K562 (cell line): ENCODE results near the gene ADAP2.

Experiments
- C11orf30 ChIP-seq: fragments of 450-650 bp; IDR thresholded peaks from 2 replicates; pipeline ENCODE4 v1.6.1; 2016; ENCODE audit warnings: low read depth, mild to moderate bottlenecking
- CBFB ChIP-seq: sonication (generic); formaldehyde crosslinking; IDR thresholded peaks from 2 replicates; pipeline ENCODE4 v1.4.0; 2020; ENCODE audit warnings: mild to moderate bottlenecking, missing genetic modification reagents
- CEBPB ChIP-seq: fragments of 450-650 bp; IDR thresholded peaks from 2 replicates; pipeline ENCODE4 v1.6.1; 2016; ENCODE audit warnings: missing genetic modification characterization, missing compliant biosample characterization
- FOS ChIP-seq: IDR thresholded peaks from 3 replicates; pipeline ENCODE4 v1.6.1; 2011; ENCODE audit not compliant: insufficient read length; ENCODE audit errors: extremely low read depth
- POLR2A ChIP-seq: fragments of 450-650 bp; conservative IDR thresholded peaks from 2 replicates; pipeline ENCODE4 v1.6.1; 2016
- SIN3A ChIP-seq, 2 experiments: fragments of 150-350 bp in 1 of 2; IDR thresholded peaks; 2 replicates each; pipeline ENCODE4 v1.6.1; 2011 to 2016; ENCODE audit warnings: borderline replicate concordance in 2 of 2, low read depth in 2 of 2, low read length in 2 of 2, mild to moderate bottlenecking in 2 of 2, moderate library complexity in 2 of 2; ENCODE audit not compliant: control insufficient read depth in 1 of 2
- ZFP36 ChIP-seq: fragments of 150-350 bp; IDR thresholded peaks from 2 replicates; pipeline ENCODE4 v1.6.1; 2018; ENCODE audit warnings: low read length, low read depth; ENCODE audit not compliant: partially characterized antibody
- ZNF121 ChIP-seq: sonication (generic); formaldehyde crosslinking; conservative IDR thresholded peaks from 2 replicates; pipeline ENCODE4 v1.8.0; 2022; ENCODE audit warnings: missing genetic modification reagents
- TF ChIP-seq, protein P1 (sequence below), 2 experiments: fragments of 450-650 bp in 1 of 2; sonication (generic) in 1 of 2; formaldehyde crosslinking in 1 of 2; IDR thresholded peaks in 1 of 2; conservative IDR thresholded peaks in 1 of 2; 2 replicates each; pipeline versions ENCODE4 v1.6.1 to v1.8.1; 2016 to 2023; ENCODE audit warnings: mild to moderate bottlenecking in 2 of 2, moderate library complexity in 2 of 2, inconsistent platforms in 1 of 2, missing genetic modification reagents in 1 of 2
- TF ChIP-seq, protein P2 (sequence below): sonication (generic); formaldehyde crosslinking; IDR thresholded peaks from 2 replicates; pipeline ENCODE4 v1.8.1; 2023; ENCODE audit warnings: mild to moderate bottlenecking, missing genetic modification reagents
- TF ChIP-seq, protein P3 (sequence below): sonication (generic); formaldehyde crosslinking; IDR thresholded peaks from 2 replicates; pipeline ENCODE4 v1.8.1; 2023; ENCODE audit warnings: mild to moderate bottlenecking, missing genetic modification reagents
- TF ChIP-seq, protein P4 (sequence below): fragments of 200-800 bp; sonication (Bioruptor generic); IDR thresholded peaks from 2 replicates; pipeline ENCODE4 v1.6.1; 2017; ENCODE audit warnings: missing genetic modification characterization, missing compliant biosample characterization

DNA sequence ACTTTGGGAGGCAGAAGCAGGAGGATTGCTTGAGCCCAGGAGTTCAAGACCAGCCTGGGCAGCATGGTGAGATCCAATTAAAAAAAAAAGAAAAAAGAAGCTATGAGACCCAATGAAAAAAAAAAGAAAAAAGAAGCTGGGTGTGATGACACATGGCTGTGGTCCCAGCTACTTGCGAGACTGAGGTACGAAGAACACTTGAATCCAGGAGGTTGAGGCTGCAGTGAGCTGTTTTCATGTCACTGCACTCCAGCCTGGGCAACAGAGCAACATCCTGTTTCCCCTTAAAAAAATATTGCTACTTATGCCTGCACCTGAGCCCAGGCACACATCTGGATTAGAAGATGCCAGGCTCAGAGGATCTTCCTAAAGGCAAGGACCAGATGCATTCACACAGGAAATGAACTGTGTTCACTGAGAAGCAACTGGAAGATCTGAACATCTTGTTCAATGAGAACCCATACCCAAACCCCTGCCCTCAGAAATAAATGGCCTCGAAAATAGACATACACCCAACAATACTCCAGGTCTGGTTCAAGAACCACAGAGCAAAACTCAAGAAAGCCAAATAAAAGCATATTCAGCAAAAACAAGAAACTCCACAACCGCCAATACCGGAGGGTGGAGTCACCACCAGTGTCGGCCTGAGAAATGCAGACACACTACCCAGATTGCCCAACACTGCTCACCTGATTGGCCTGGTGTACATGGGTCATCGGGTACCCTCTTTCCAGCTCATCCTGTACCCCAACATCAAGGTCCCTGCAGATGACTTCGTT is 53.5 kb downstream of the ADAP2 start:
- TF ChIP-seq CBFB (CRISPR knock-in tag) (no peak), FOS (no peak), C11orf30 (peak; percentile 83), CEBPB (tag) (no peak), POLR2A (no peak), ZFP36 (no peak), SIN3A (IDR thresholded peaks at IDR 0.05; ENCODE audit: borderline replicate concordance in 2 of 2, control insufficient read depth in 1 of 2, low read depth in 2 of 2, low read length in 2 of 2) (no peak), ZNF121 (CRISPR knock-in tag) (no peak)
- TF ChIP-seq, protein P1, sequence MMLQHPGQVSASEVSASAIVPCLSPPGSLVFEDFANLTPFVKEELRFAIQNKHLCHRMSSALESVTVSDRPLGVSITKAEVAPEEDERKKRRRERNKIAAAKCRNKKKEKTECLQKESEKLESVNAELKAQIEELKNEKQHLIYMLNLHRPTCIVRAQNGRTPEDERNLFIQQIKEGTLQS (IDR thresholded peaks at IDR 0.05): no peak
- TF ChIP-seq, protein P1 (CRISPR knock-in tag; conservative IDR thresholded peaks at IDR 0.05): no peak
- TF ChIP-seq, protein P2, sequence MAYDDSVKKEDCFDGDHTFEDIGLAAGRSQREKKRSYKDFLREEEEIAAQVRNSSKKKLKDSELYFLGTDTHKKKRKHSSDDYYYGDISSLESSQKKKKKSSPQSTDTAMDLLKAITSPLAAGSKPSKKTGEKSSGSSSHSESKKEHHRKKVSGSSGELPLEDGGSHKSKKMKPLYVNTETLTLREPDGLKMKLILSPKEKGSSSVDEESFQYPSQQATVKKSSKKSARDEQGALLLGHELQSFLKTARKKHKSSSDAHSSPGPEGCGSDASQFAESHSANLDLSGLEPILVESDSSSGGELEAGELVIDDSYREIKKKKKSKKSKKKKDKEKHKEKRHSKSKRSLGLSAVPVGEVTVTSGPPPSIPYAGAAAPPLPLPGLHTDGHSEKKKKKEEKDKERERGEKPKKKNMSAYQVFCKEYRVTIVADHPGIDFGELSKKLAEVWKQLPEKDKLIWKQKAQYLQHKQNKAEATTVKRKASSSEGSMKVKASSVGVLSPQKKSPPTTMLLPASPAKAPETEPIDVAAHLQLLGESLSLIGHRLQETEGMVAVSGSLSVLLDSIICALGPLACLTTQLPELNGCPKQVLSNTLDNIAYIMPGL (CRISPR knock-in tag): no peak
- TF ChIP-seq, protein P3, sequence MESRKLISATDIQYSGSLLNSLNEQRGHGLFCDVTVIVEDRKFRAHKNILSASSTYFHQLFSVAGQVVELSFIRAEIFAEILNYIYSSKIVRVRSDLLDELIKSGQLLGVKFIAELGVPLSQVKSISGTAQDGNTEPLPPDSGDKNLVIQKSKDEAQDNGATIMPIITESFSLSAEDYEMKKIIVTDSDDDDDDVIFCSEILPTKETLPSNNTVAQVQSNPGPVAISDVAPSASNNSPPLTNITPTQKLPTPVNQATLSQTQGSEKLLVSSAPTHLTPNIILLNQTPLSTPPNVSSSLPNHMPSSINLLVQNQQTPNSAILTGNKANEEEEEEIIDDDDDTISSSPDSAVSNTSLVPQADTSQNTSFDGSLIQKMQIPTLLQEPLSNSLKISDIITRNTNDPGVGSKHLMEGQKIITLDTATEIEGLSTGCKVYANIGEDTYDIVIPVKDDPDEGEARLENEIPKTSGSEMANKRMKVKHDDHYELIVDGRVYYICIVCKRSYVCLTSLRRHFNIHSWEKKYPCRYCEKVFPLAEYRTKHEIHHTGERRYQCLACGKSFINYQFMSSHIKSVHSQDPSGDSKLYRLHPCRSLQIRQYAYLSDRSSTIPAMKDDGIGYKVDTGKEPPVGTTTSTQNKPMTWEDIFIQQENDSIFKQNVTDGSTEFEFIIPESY (CRISPR knock-in tag): no peak
- TF ChIP-seq, protein P4, sequence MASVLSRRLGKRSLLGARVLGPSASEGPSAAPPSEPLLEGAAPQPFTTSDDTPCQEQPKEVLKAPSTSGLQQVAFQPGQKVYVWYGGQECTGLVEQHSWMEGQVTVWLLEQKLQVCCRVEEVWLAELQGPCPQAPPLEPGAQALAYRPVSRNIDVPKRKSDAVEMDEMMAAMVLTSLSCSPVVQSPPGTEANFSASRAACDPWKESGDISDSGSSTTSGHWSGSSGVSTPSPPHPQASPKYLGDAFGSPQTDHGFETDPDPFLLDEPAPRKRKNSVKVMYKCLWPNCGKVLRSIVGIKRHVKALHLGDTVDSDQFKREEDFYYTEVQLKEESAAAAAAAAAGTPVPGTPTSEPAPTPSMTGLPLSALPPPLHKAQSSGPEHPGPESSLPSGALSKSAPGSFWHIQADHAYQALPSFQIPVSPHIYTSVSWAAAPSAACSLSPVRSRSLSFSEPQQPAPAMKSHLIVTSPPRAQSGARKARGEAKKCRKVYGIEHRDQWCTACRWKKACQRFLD (CRISPR knock-in tag): no peak
